Measurements from ENCODE around the gene ADAMTS9. TPM values are rescaled to one million over a fixed set of nuclear protein-coding genes. Genes with fewer than 3 reads are reported as not detected.

The ADAMTS9 gene
- total and polyA plus RNA-seq, 2 donors (not counting 1 experiment from before 2014, with no cell fraction given) = not detected

DNA sequence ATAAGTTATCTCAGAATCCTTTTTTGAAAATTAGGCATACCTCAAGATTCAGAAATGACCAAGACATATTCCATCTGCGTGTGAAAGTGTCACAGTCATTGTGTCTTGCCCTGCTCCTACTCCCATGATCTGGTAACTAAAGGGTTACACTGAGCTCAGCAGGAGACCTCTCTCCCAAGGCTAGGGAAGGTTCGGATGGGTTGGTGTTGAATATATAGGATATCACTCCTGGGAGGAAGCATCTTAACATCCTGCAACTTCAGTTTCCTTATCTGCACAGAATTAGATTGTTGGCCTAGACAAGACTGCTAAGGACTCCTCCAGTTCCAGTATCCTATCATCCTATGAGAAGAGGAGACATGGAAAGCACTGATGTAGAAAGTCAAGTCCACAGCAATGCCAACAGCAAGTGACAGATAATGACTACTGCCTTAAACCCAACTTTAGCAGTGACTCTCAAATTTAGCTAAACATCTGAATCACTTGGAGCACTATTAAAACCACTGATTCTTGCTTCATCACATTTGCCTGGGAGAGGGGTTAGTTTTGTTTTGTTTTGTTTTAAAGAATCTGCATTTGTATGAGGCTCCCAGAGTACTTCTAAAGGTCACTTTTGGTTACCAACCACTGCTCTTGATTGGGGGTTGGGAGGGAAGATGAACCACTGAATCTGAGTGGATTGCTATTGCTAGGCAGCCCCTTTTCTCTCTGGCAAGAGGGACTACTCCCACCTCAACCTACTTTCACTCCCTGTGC, 9.7 kb downstream of the ADAMTS9 start:
- Histone ChIP-seq H3K4me2 (replicated peaks; ENCODE audit: low read depth, low read length, poor library complexity, severe bottlenecking) (no peak overlapping the region), H4K20me1 (ENCODE audit: control insufficient read depth, insufficient read depth, low read length, poor library complexity, severe bottlenecking) (no peaks in the 10 kb centered on the region), H3K79me2 (ENCODE audit: control insufficient read depth, insufficient read depth, low read length) (no peaks in the 10 kb centered on the region), H3K27me3 (replicated peaks in 1 of 4; ENCODE audit: control extremely low read depth in 1 of 4, control insufficient read depth in 3 of 4, insufficient read depth in 4 of 4, low read length in 3 of 4) (no peaks in the 10 kb centered on the region), H3K36me3 (replicated peaks in 1 of 2; ENCODE audit: control extremely low read depth in 1 of 2, control insufficient read depth in 1 of 2, extremely low read depth in 1 of 2, insufficient read depth in 2 of 2, low read length in 1 of 2) (no peaks in the 10 kb centered on the region), H3K9me3 (ENCODE audit: control extremely low read depth in 1 of 3, control insufficient read depth in 2 of 3, insufficient read depth in 1 of 3, low read length in 2 of 3) (no peaks in the 10 kb centered on the region), H2AFZ (ENCODE audit: insufficient read depth, low read depth, low read length, poor library complexity, severe bottlenecking) (no peak overlapping the region), H3K9ac (ENCODE audit: low read length) (no peak overlapping the region), H3K4me1 (ENCODE audit: control insufficient read depth in 2 of 2, insufficient read depth in 2 of 2, low read length in 2 of 2) (no peaks in the 10 kb centered on the region), H3K27ac (ENCODE audit: low read length in 2 of 2) (no peak overlapping the region), H3K4me3 (ENCODE audit: control extremely low read depth in 1 of 5, extremely low read depth in 1 of 5, insufficient read depth in 1 of 5, low read depth in 2 of 5, low read length in 4 of 5) (no peak overlapping the region)
- no peak overlapping the region for H3K4me3 Mint-ChIP-seq
- peaks cover 5% of the 10 kb centered on the region for H3K27me3 Mint-ChIP-seq
- H3K4me1 Mint-ChIP-seq = no peaks in the 10 kb centered on the region
- no peaks in the 10 kb centered on the region for H3K9me3 Mint-ChIP-seq (ENCODE audit: insufficient read depth)
- DNase-seq (no peak), ATAC-seq (ENCODE audit: low read depth) (no peak)
- no CpG with 5 or more reads among the region's 2 CpGs for WGBS (ENCODE audit: insufficient coverage)
- POLR2A ChIA-PET = no interaction called here
- TF ChIP-seq, protein P1, sequence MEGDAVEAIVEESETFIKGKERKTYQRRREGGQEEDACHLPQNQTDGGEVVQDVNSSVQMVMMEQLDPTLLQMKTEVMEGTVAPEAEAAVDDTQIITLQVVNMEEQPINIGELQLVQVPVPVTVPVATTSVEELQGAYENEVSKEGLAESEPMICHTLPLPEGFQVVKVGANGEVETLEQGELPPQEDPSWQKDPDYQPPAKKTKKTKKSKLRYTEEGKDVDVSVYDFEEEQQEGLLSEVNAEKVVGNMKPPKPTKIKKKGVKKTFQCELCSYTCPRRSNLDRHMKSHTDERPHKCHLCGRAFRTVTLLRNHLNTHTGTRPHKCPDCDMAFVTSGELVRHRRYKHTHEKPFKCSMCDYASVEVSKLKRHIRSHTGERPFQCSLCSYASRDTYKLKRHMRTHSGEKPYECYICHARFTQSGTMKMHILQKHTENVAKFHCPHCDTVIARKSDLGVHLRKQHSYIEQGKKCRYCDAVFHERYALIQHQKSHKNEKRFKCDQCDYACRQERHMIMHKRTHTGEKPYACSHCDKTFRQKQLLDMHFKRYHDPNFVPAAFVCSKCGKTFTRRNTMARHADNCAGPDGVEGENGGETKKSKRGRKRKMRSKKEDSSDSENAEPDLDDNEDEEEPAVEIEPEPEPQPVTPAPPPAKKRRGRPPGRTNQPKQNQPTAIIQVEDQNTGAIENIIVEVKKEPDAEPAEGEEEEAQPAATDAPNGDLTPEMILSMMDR (IDR thresholded peaks at IDR 0.05) = no peak
- no peak for TF ChIP-seq EZH2 (IDR thresholded peaks at IDR 0.05; ENCODE audit: borderline replicate concordance, insufficient read depth, low read depth, low read length, poor library complexity, severe bottlenecking)
- no peak overlapping the region for H3K27ac Mint-ChIP-seq
- CTCF ChIA-PET = no interaction called here
- intact Hi-C loops (cut with micrococcal nuclease) = no loop called here

DNA sequence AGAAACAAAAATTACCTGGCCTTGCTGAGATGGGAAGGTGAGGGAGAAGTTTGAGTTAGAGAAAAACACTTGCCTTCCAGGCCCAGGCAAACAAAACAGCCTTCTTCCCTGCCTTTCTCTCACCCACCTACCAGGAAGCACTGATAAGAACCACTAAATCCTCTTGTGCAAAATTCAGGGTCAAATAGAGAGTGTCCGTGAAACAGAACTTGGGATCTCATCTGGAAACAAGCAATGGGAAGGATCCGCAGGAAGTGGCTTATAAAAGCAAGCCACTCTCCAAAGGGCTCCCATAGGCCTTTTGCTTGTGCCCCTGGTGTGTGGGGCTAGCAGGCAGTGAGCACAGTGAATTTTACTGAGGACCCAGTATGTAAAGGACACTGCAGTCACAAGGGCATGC, 11.0 kb downstream of the ADAMTS9 start:
- Histone ChIP-seq H4K20me1 (ENCODE audit: control insufficient read depth, insufficient read depth, low read length, poor library complexity, severe bottlenecking) (no peaks in the 10 kb centered on the region), H3K4me1 (ENCODE audit: control insufficient read depth in 2 of 2, insufficient read depth in 2 of 2, low read length in 2 of 2) (no peaks in the 10 kb centered on the region), H3K27me3 (replicated peaks in 1 of 4; ENCODE audit: control extremely low read depth in 1 of 4, control insufficient read depth in 3 of 4, insufficient read depth in 4 of 4, low read length in 3 of 4) (no peaks in the 10 kb centered on the region), H3K27ac (ENCODE audit: low read length in 2 of 2) (no peak overlapping the region), H3K9me3 (ENCODE audit: control extremely low read depth in 1 of 3, control insufficient read depth in 2 of 3, insufficient read depth in 1 of 3, low read length in 2 of 3) (no peaks in the 10 kb centered on the region), H3K4me2 (replicated peaks; ENCODE audit: low read depth, low read length, poor library complexity, severe bottlenecking) (no peak overlapping the region), H2AFZ (ENCODE audit: insufficient read depth, low read depth, low read length, poor library complexity, severe bottlenecking) (no peak overlapping the region), H3K4me3 (ENCODE audit: control extremely low read depth in 1 of 5, extremely low read depth in 1 of 5, insufficient read depth in 1 of 5, low read depth in 2 of 5, low read length in 4 of 5) (no peak overlapping the region), H3K9ac (ENCODE audit: low read length) (no peak overlapping the region), H3K36me3 (replicated peaks in 1 of 2; ENCODE audit: control extremely low read depth in 1 of 2, control insufficient read depth in 1 of 2, extremely low read depth in 1 of 2, insufficient read depth in 2 of 2, low read length in 1 of 2) (no peaks in the 10 kb centered on the region), H3K79me2 (ENCODE audit: control insufficient read depth, insufficient read depth, low read length) (no peaks in the 10 kb centered on the region)
- H3K9me3 Mint-ChIP-seq (ENCODE audit: insufficient read depth) = no peaks in the 10 kb centered on the region
- ChIA-PET POLR2A (no interaction called here), CTCF (no interaction called here)
- 83% methylated on average over 2 of the region's 2 CpGs for WGBS (ENCODE audit: insufficient coverage)
- DNase-seq = no peak
- H3K4me1 Mint-ChIP-seq = no peaks in the 10 kb centered on the region
- no peak overlapping the region for H3K27ac Mint-ChIP-seq
- no peak for TF ChIP-seq EZH2 (IDR thresholded peaks at IDR 0.05; ENCODE audit: borderline replicate concordance, insufficient read depth, low read depth, low read length, poor library complexity, severe bottlenecking)
- no peak for ATAC-seq (ENCODE audit: low read depth)
- no peak overlapping the region for H3K4me3 Mint-ChIP-seq
- intact Hi-C loops (cut with micrococcal nuclease) = no loop called here
- no peaks in the 10 kb centered on the region for H3K27me3 Mint-ChIP-seq

Data from B cell (primary cell).